H9 (cell line): ENCODE data around the gene SLC12A3. TPM values are rescaled to one million over a fixed set of nuclear protein-coding genes. Genes with fewer than 3 reads are reported as not detected.

ENCODE experiments used
- DNase-seq: peaks from one replicate; pipeline ENCODE4 v3.0.0-alpha.2; 2017
- H2AFZ ChIP-seq: one replicate; pipeline ENCODE4 v1.6.1; 2013; ENCODE audit warnings: mild to moderate bottlenecking, low read length, control low read depth, moderate library complexity
- H2AK5ac ChIP-seq: 2 replicates; pipeline ENCODE4 v1.6.1; 2013; ENCODE audit warnings: low read length, control low read depth, mixed read lengths; ENCODE audit not compliant: insufficient read length
- H2BK120ac ChIP-seq: one replicate; pipeline ENCODE4 v1.6.1; 2013; ENCODE audit warnings: low read depth, mild to moderate bottlenecking, low read length, control low read depth, inconsistent platforms; ENCODE audit not compliant: poor library complexity, severe bottlenecking
- H2BK12ac ChIP-seq: 2 replicates; pipeline ENCODE4 v1.6.1; 2013; ENCODE audit warnings: low read length, control low read depth, mixed read lengths, low read depth; ENCODE audit not compliant: insufficient read length
- H2BK15ac ChIP-seq: 2 replicates; pipeline ENCODE4 v1.6.1; 2013; ENCODE audit warnings: low read depth, low read length, control low read depth
- H2BK20ac ChIP-seq: one replicate; pipeline ENCODE4 v1.6.1; 2013; ENCODE audit warnings: low read depth, mild to moderate bottlenecking, low read length, control low read depth, inconsistent platforms; ENCODE audit not compliant: poor library complexity, severe bottlenecking
- H2BK5ac ChIP-seq: 2 replicates; pipeline ENCODE4 v1.6.1; 2013; ENCODE audit warnings: low read length, control low read depth, mixed read lengths; ENCODE audit not compliant: insufficient read length
- H3K14ac ChIP-seq: 2 replicates; pipeline ENCODE4 v1.6.1; 2013; ENCODE audit warnings: low read length, control low read depth; ENCODE audit not compliant: insufficient read depth
- H3K18ac ChIP-seq: 2 replicates; pipeline ENCODE4 v1.6.1; 2013; ENCODE audit warnings: low read depth, mild to moderate bottlenecking, mixed read lengths, low read length, control low read depth; ENCODE audit not compliant: insufficient read length
- H3K23ac ChIP-seq: 2 replicates; pipeline ENCODE4 v1.6.1; 2013; ENCODE audit warnings: low read length, control low read depth, mixed read lengths, low read depth; ENCODE audit not compliant: insufficient read length
- H3K23me2 ChIP-seq: 2 replicates; pipeline ENCODE4 v1.6.1; 2013; ENCODE audit warnings: low read depth, mild to moderate bottlenecking, mixed read lengths, low read length, control low read depth; ENCODE audit not compliant: insufficient read length, poor library complexity, severe bottlenecking
- H3K27ac ChIP-seq: 2 replicates; pipeline ENCODE4 v1.5.1; 2013; ENCODE audit warnings: low read length, control low read depth, mixed read lengths, low read depth; ENCODE audit not compliant: insufficient read length
- H3K27me3 ChIP-seq: 2 replicates; pipeline ENCODE4 v1.6.1; 2013; ENCODE audit warnings: low read length, control low read depth, inconsistent platforms; ENCODE audit not compliant: insufficient read depth
- H3K4ac ChIP-seq: 2 replicates; pipeline ENCODE4 v1.6.1; 2013; ENCODE audit warnings: low read depth, mild to moderate bottlenecking, control low read depth, inconsistent platforms, low read length, moderate library complexity
- H3K4me1 ChIP-seq: 2 replicates; pipeline ENCODE4 v1.6.1; 2013; ENCODE audit warnings: low read length, control low read depth, inconsistent platforms; ENCODE audit not compliant: insufficient read depth
- H3K4me2 ChIP-seq: 2 replicates; pipeline ENCODE4 v1.6.1; 2013; ENCODE audit warnings: low read length, control low read depth, mixed read lengths; ENCODE audit not compliant: insufficient read length, insufficient read depth
- H3K56ac ChIP-seq: 2 replicates; pipeline ENCODE4 v1.6.1; 2013; ENCODE audit warnings: low read depth, mild to moderate bottlenecking, mixed read lengths, low read length, control low read depth; ENCODE audit not compliant: insufficient read length
- H3K79me1 ChIP-seq: 2 replicates; pipeline ENCODE4 v1.6.1; 2013; ENCODE audit warnings: low read depth, mild to moderate bottlenecking, moderate library complexity, low read length, control low read depth, inconsistent platforms; ENCODE audit not compliant: insufficient read depth, poor library complexity, severe bottlenecking
- H3K79me2 ChIP-seq: 2 replicates; pipeline ENCODE4 v1.6.1; 2013; ENCODE audit warnings: low read length, control low read depth, inconsistent platforms; ENCODE audit not compliant: insufficient read depth
- H3K9ac ChIP-seq: 2 replicates; pipeline ENCODE4 v1.6.1; 2013; ENCODE audit warnings: low read length, control low read depth, mixed read lengths; ENCODE audit not compliant: insufficient read length; ENCODE audit errors: extremely low read depth
- H3K9me3 ChIP-seq: one replicate; pipeline ENCODE4 v1.6.1; 2013; ENCODE audit warnings: low read depth, low read length, inconsistent platforms; ENCODE audit not compliant: control insufficient read depth
- H3T11ph ChIP-seq: one replicate; pipeline ENCODE4 v1.6.1; 2013; ENCODE audit warnings: mild to moderate bottlenecking, low read length, control low read depth, inconsistent platforms
- H4K20me1 ChIP-seq: one replicate; pipeline ENCODE4 v1.6.1; 2013; ENCODE audit not compliant: control insufficient read depth, insufficient read length, insufficient read depth
- H4K5ac ChIP-seq: 2 replicates; pipeline ENCODE4 v1.6.1; 2013; ENCODE audit warnings: low read depth, mild to moderate bottlenecking, mixed read lengths, low read length, control low read depth; ENCODE audit not compliant: insufficient read length
- H4K8ac ChIP-seq: replicated peaks from 2 replicates; pipeline ENCODE4 v1.6.1; 2013; ENCODE audit warnings: low read length, control low read depth, mixed read lengths, low read depth; ENCODE audit not compliant: insufficient read length
- H4K91ac ChIP-seq: 2 replicates; pipeline ENCODE4 v1.6.1; 2013; ENCODE audit warnings: low read depth, mild to moderate bottlenecking, moderate library complexity, mixed read lengths, low read length, control low read depth; ENCODE audit not compliant: insufficient read length
- H3K27ac Mint-ChIP-seq, 3 experiments: 2 replicates in 2 of 3; 3 replicates in 1 of 3; pipeline ENCODE4 v1.8.0; 2020 to 2021; ENCODE audit warnings: mixed read lengths in 3 of 3, mild to moderate bottlenecking in 1 of 3, moderate library complexity in 1 of 3
- H3K27me3 Mint-ChIP-seq: 2 replicates; pipeline ENCODE4 v1.8.0; 2021; ENCODE audit warnings: low read depth, mild to moderate bottlenecking, moderate library complexity, mixed read lengths
- H3K36me3 Mint-ChIP-seq, 3 experiments: 2 replicates in 2 of 3; 3 replicates in 1 of 3; pipeline ENCODE4 v1.8.0; 2020 to 2021; ENCODE audit warnings: low read depth in 3 of 3, mixed read lengths in 3 of 3; ENCODE audit not compliant: insufficient read depth in 1 of 3
- H3K4me1 Mint-ChIP-seq, 2 experiments: 2 replicates each; pipeline ENCODE4 v1.8.0; 2020; ENCODE audit warnings: mixed read lengths in 2 of 2
- H3K4me3 Mint-ChIP-seq, 2 experiments: 2 replicates in 1 of 2; 3 replicates in 1 of 2; pipeline ENCODE4 v1.8.0; 2020 to 2021; ENCODE audit warnings: mild to moderate bottlenecking in 2 of 2, mixed read lengths in 2 of 2, moderate library complexity in 1 of 2
- H3K9me3 Mint-ChIP-seq, 2 experiments: 2 replicates in 1 of 2; 3 replicates in 1 of 2; pipeline ENCODE4 v1.8.0; 2020; ENCODE audit warnings: mild to moderate bottlenecking in 2 of 2, mixed read lengths in 2 of 2, moderate library complexity in 1 of 2
- WGBS: extraction: QIAGEN DNeasy Blood & Tissue Kit; methylation state at CpG from one replicate; pipeline ENCODE4 v1.1.7; 2013; ENCODE audit warnings: missing lambda C conversion rate, low lambda C conversion rate, mixed read lengths; ENCODE audit not compliant: insufficient read length; ENCODE audit errors: extremely low coverage; 5-methylcytosine and 5-hydroxymethylcytosine counted together
- total RNA-seq: library from RNA; stranded (reverse); gene quantifications from 2 replicates; pipeline ENCODE4 v1.2.1, GENCODE V29; 2021
- TF ChIP-seq, protein P1 (sequence below): fragments of 200-600 bp; sonication (generic); conservative IDR thresholded peaks from 3 replicates; pipeline ENCODE4 v1.8.0; 2021; ENCODE audit warnings: antibody characterized with exemption, mild to moderate bottlenecking

The SLC12A3 gene
- total RNA-seq, 1 experiment from 2014 or later = not detected

GRCh38 chr16:56932721-56933619 is 68.0 kb downstream of the SLC12A3 start:
- Mint-ChIP-seq H3K9me3 (no peaks in the 10 kb centered on the region), H3K4me1 (peaks cover 21 to 23% of the 10 kb centered on the region in 2 experiments), H3K27me3 (no peaks in the 10 kb centered on the region), H3K4me3 (peak overlapping the region; percentile 94 to 95), H3K27ac (peak overlapping the region; percentile 88 to 94 (median 94)), H3K36me3 (peaks cover 18 to 37% (median 34%) of the 10 kb centered on the region in 3 experiments)
- peak; percentile 43 for DNase-seq
- peaks cover 2% of the 10 kb centered on the region for H3K79me1 ChIP-seq
- no peak overlapping the region for H2AFZ ChIP-seq
- no peak overlapping the region for H4K91ac ChIP-seq
- peak overlapping the region; percentile 90 for H3K4me2 ChIP-seq
- H4K5ac ChIP-seq = peak overlapping the region; percentile 46
- H3K18ac ChIP-seq = peak overlapping the region; percentile 76
- H4K20me1 ChIP-seq = no peaks in the 10 kb centered on the region
- no peak overlapping the region for H2BK15ac ChIP-seq
- TF ChIP-seq, protein P1, sequence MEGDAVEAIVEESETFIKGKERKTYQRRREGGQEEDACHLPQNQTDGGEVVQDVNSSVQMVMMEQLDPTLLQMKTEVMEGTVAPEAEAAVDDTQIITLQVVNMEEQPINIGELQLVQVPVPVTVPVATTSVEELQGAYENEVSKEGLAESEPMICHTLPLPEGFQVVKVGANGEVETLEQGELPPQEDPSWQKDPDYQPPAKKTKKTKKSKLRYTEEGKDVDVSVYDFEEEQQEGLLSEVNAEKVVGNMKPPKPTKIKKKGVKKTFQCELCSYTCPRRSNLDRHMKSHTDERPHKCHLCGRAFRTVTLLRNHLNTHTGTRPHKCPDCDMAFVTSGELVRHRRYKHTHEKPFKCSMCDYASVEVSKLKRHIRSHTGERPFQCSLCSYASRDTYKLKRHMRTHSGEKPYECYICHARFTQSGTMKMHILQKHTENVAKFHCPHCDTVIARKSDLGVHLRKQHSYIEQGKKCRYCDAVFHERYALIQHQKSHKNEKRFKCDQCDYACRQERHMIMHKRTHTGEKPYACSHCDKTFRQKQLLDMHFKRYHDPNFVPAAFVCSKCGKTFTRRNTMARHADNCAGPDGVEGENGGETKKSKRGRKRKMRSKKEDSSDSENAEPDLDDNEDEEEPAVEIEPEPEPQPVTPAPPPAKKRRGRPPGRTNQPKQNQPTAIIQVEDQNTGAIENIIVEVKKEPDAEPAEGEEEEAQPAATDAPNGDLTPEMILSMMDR = no peak
- peak overlapping the region; percentile 73 for H3K9ac ChIP-seq
- peaks cover 3% of the 10 kb centered on the region; the same call in 1 of the 2 replicates for H3K4me1 ChIP-seq
- H3K27ac ChIP-seq = no peak overlapping the region
- H3K56ac ChIP-seq = no peak overlapping the region
- no peak overlapping the region for H2BK20ac ChIP-seq
- H3K23me2 ChIP-seq = peaks cover 11% of the 10 kb centered on the region
- H2BK120ac ChIP-seq = no peak overlapping the region
- no peak overlapping the region for H2AK5ac ChIP-seq
- no peaks in the 10 kb centered on the region for H3K9me3 ChIP-seq
- H3K79me2 ChIP-seq = peaks cover 9% of the 10 kb centered on the region; the same call in 1 of the 2 replicates
- H3K23ac ChIP-seq = no peak overlapping the region
- H3T11ph ChIP-seq = no peak overlapping the region
- no peak overlapping the region for H3K4ac ChIP-seq
- WGBS = no CpG with 5 or more reads among the region's 25 CpGs
- H2BK5ac ChIP-seq = no peak overlapping the region
- H2BK12ac ChIP-seq = no peak overlapping the region
- no peaks in the 10 kb centered on the region for H3K27me3 ChIP-seq
- no peak overlapping the region for H4K8ac ChIP-seq
- H3K14ac ChIP-seq = peak overlapping the region; percentile 90
